ENCODE results near the gene CSTPP1.
"Not testable (repeated sequence)": the region's sequence is repeated elsewhere in the genome, so short reads cannot be mapped to it uniquely, and the experiment has no call there.

DNA sequence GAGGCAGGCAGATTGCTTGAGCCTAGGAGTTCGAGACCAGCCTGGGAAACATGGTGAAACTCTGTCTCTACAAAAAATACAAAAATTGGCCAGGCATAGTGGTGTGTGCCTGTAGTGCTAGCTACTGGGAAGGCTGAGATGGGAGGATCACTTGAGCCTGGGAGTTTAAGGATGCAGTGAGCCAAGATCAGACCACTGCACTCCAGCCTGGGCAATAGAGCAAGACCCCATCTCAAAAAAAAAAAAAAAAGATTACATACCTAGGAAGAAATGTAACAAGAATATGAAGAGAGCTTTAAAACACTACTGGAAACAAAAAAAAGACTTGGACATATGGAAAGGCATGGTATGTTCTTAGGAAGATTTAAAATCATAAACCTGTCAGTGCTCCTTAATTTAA, 144.2 kb downstream of the CSTPP1 start:
- TF ChIP-seq, protein P1, sequence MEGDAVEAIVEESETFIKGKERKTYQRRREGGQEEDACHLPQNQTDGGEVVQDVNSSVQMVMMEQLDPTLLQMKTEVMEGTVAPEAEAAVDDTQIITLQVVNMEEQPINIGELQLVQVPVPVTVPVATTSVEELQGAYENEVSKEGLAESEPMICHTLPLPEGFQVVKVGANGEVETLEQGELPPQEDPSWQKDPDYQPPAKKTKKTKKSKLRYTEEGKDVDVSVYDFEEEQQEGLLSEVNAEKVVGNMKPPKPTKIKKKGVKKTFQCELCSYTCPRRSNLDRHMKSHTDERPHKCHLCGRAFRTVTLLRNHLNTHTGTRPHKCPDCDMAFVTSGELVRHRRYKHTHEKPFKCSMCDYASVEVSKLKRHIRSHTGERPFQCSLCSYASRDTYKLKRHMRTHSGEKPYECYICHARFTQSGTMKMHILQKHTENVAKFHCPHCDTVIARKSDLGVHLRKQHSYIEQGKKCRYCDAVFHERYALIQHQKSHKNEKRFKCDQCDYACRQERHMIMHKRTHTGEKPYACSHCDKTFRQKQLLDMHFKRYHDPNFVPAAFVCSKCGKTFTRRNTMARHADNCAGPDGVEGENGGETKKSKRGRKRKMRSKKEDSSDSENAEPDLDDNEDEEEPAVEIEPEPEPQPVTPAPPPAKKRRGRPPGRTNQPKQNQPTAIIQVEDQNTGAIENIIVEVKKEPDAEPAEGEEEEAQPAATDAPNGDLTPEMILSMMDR (optimal IDR thresholded peaks at IDR 0.05 in 1 of 3, IDR thresholded peaks at IDR 0.05 in 1 of 3, conservative IDR thresholded peaks at IDR 0.05 in 1 of 3; ENCODE audit: extremely low read depth in 1 of 3, insufficient read depth in 2 of 3, low read length in 3 of 3), result not testable (repeated sequence)
- TF ChIP-seq EZH2 (IDR thresholded peaks at IDR 0.05; ENCODE audit: low read length), result not testable (repeated sequence)
